ACHN (cell line): Measurements from ENCODE around the gene XIRP2.

Source experiments
- DNase-seq: peaks from one replicate; pipeline ENCODE4 v3.0.0-alpha.2; 2015
- in situ Hi-C: cut with HindIII; loops from 2 replicates; pipeline ENCODE4 v1.10.0; 2017; ENCODE audit warnings: low sequenced_read_pairs, low pct_ligation_motif_present, low pct_unique_long_range_greater_than_20kb

XIRP2 gene

DNA sequence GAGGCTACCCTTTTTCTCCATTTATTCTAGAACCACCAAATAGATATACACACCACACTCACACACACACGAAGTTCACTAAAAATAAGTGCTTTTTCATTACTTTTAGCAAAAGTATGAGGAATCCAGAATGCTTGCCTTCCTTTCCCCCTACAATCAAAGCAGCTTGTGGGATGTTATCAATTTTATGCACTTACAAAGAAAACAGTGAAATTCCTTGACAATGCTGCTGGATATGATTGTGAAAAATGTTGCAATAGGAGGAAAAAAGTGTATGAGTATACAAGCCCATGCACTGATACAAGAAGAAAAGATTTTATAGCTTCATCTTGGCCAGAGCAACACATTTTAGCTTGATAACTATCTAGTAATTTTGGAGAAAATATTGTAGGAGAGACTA is 269.2 kb downstream of the XIRP2 start:
- in situ Hi-C loops: no loop called here
- DNase-seq: no peak

DNA sequence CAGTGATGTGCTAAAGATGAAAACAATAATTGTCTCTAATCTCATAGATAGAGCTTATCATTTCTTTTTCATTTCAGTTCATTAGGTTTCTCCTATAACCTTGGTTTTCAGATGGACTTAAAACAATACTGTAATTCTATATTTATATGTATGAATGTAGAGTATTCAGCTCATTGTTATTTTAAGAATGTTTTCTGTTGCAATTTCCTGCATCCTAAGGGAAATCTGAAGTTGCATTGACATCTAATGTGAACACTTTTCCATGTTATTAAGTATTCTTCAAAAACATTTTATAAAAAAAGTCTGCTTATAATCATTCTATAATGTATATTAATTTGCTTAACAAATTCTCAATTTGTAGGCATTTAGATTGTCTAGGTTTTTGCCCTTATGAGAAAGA is 288.9 kb downstream of the XIRP2 start:
- DNase-seq: no peak
- in situ Hi-C loops: no loop called here

DNA sequence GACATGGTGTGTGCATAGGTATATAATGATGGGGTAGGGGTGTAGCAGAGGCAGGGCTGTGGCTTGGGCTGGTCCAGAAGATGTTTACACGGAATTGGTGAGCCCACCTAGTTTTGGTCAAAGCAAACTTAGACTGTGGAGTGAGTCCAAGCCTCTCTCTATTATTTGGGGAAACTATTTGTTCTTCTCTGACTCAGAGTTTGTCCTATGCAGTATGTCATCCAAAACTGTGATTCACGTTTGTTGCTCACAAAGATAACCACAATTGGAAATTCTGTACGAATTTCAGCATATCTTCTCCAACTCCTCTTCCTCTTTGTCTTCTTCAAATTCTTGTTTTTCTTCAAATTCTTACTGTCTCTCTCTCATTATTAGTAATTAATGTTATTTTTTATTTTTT is 292.9 kb downstream of the XIRP2 start:
- in situ Hi-C loops: no loop called here

DNA sequence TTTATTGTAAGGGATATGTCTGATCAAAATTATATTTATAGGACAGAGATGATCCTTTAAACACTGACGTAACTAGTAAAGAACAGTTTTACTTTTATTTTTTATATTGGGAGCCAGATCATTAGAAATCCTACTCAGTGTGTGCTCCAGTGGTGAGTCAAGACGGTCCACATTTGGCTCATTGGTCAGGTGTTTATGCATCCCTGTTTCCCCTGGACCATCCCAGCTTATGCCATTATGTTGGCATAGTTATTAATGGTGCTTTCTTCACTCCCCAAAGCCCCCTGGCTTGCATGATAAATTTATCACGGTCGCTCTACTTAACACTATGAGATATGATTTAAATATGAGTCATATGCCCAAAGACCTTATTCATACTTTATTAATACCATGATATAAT is 293.4 kb downstream of the XIRP2 start:
- DNase-seq: no peak
- in situ Hi-C loops: no loop called here

More for the DNA sequence above, 292.9 kb downstream of the XIRP2 start:
- DNase-seq: no peak

DNA sequence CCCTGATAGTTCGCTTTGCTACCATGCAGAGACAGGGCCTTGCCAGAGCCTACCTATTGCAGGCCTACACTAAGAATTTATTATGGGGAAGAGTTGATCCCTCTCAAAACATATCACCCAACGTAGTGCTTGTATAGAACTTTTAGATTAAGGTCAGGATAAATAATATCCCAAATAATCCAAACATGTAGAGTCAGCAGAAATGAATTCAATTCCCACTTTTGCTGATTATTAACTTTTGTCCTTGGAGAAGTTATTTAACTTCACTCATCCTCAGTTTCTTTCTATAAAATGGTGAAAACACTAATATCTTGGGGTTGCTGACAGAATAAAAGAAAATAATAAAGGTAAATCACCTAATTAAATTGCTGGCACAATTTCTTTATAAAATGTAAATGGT is 294.1 kb downstream of the XIRP2 start:
- in situ Hi-C loops: no loop called here
- no peak for DNase-seq

DNA sequence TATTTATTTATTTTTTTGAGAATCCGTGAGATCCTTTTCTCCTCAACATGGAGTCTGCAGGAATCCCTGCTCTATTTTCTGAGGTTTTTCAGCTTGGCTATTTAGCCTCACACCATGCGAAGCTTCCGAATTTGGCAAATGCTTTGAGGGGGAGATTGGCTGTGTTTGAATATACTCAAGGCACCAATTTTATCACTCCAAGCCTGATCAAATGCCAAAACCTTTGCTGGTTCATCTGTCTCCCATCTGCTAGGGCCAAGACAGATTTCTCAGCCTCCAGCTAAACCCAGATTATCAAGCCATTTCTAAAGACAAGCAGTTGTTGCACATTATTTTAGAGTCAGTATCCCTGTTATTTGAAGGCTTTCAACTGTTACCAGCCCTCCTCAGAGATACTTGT is 295.7 kb downstream of the XIRP2 start:
- in situ Hi-C loops: no loop called here

DNA sequence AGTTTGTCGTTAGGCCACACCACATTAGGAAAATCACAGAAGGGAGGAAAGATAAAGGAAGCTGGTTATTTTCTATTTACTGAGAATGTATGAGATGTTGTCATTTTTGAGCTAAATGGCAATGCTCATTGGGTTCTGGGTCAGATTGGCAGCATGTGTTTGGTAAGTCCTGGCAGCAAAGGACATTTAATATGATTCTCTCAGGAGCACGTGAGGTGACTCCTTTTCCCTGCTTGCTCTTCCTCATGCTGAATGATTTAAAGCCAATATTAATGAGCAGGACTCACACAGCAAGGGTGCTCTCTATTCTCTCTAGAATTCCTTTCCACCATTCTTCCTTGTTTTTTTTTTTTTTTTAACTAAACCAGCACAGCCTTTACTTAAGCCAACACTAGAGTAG is 298.2 kb downstream of the XIRP2 start:
- in situ Hi-C loops: no loop called here
- no peak for DNase-seq

More for the DNA sequence above, 295.7 kb downstream of the XIRP2 start:
- no peak for DNase-seq

DNA sequence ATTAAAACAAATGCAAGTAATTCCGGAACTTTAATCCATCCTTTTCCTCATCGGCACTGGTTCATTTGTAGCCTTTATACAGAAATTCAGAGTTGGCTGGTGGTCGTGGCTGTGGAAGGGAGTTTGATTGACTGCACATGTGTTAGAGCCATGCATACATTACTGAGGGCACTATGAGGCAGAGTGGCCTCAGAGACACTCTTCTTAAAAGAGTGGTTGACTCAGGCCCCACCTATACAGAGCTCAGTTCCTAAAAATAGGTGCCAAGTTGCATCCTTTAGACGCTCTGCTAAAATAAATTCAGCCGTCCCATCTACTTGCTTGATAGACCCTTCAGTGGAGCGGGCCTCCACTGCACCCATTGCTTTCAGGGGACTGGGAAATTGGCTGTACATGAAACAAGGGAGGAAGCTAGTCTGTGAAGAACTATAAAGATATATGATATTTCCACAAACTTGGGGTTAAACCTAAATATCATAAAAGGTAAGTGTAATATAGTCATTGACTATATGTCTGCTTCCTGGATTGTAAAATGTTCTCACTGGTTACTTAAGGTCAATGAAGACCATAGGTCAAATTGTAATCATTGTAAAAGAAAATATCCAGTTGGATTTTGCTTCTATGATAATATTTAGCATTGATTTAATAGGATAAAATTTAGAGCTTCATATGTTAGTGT is 298.9 kb downstream of the XIRP2 start:
- DNase-seq: no peak
- in situ Hi-C loops: no loop called here

DNA sequence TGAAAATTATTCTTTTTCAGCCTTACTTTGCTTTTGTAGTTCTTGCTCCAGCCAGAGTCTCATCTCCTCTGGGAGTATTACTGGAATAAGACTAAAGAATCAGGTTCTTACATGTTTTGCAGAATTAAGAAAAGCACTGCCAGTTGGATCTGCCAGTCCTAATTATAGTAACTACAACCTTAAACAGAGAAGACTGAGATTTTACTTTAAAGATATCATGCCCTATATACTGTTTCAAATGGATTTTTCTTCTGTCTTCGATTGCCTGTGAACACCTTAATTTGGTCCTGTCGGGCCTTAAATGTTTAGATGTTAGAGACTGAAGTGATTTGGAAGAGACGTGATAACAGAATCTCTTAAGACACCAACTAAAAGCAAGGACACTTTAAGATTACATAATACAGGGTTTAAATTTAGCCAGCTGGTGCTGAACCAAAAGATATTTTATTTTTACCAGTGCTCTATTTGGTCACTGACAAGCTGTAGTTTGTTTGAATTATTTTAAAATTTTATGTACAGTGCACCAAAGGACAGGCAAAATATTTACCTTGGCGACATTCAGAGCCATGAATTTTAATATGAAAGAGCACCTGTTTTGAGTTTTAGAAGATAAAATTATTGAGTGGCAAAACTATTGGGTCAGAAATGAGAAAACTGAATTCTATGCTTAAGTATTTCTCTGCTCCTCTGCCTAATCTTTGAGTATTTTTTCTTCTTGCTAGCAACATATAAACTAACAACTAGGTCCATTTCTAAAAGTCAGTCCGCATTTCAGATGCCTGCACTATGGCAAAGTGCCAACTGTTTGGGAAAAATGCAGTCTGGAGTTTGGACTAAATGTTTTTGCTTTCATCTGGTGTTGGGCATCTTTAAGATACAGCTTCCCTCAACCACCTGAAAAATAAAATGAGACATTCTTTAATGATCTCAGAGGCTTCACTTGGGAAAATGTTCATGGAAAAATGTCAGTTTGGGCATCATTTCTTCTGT is 300.0 kb downstream of the XIRP2 start:
- in situ Hi-C loops: no loop called here
- no peak for DNase-seq

DNA sequence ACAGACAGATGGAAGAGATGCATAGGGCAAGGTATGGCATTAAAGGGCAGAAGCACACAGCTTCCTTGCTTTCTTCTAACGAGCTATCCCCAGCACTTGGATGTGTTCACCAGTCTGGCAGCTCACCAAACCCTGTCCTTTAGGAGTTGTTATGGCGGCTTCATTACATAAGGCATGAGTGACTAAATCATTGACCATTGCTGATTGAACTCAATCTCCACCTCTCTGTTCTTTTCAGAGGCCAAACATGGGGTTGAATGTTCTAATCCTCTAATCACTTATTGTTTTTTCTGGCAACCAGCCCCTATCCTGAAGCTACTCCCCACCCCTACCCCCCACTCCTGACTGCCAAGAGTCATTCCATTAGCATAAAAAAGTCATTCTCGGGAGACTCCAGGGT is 301.8 kb downstream of the XIRP2 start:
- no peak for DNase-seq
- in situ Hi-C loops: no loop called here

DNA sequence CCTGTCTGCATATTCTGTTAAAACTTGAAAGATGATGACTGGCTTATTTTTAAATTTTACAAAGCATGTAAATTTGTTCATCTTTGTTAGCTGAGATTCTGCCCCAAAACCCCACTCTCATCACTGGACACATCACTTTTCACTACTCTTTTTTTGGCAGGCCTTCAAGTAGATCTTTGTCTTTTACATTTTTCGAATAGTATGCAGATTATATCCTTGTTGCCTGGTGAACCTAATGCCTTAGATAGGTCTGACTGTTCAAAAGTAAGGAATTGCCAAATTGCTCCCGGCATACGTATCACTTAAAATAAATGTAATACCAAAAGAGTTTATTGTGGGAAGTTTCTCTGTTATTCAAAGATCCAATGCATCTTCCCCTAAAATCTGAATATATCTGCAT is 303.3 kb downstream of the XIRP2 start:
- in situ Hi-C loops: no loop called here
- DNase-seq: no peak

DNA sequence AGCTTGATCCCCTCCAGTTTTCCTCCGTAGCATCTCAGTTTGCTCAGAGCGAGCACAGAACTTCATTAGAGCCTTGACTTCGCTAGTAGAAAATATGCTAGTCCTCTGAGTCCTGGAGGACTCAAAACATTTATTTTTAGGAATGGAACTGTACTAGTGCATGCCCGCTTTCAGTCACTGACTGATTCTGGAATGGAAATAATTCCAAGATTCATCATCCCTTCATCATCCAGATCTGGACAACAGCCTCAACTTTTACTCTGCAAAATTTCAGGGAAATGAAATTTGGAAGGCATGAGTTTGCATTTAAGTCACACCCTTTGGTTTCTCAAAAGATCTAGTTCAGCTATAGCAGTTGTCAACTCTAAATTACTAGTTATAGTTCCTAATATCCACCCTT is 304.6 kb downstream of the XIRP2 start:
- DNase-seq: no peak
- in situ Hi-C loops: no loop called here

DNA sequence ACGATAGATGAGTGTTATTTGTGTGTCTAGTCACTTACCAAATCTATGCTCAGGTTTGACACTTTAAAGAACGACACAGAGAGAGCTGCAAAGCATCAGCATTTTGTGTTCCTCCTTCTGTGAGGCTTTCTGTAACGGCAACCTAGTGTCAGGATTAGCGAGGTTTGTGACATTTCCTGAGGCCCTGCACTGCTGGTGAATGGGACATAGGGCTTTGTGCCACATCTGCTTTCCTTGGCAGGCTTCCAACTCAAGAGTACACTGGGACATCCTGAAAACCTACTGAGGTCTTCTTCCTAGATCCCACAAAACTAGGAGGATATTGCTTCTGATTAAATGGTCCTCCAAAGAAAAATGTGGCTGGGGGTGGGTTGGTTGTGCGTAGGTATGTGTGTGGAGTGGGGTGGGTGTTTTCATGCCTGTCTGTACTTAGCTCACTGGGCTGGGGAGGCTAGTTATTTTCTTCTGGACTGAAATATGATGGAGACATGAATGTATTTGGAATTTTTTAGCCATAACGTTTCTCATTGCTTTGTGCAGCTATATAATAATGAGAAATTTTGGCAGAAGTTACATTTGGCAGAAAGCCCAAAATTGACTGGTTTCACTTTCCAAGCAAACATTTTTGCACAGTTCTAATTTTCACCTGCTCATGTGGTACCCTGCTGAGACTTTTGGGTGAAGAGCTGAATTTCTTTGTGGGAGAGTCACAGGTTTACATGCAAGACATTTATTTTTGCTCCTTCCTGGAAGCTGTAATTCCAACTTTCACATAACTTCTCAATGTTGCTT is 308.4 kb downstream of the XIRP2 start:
- in situ Hi-C loops: no loop called here

DNA sequence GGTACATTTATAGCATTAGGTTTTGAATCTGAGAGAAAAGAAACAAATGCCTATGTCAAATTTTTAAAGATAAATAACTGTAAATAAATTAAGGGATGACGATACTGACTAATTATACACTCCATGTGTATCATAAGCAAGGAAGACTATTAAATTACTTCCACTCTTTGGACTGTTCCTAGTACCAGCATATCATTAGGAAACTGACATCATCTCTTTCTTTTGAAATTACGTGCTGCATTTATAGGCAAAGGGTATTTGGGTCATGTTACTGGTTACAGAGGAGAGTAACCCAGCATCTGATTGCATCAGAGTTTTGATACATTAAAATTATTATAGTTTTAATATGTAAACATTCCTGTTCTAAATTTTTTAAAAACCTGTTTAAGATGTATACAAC is 309.7 kb downstream of the XIRP2 start:
- in situ Hi-C loops: no loop called here

More for the DNA sequence above, 308.4 kb downstream of the XIRP2 start:
- DNase-seq: peak; percentile 24

DNA sequence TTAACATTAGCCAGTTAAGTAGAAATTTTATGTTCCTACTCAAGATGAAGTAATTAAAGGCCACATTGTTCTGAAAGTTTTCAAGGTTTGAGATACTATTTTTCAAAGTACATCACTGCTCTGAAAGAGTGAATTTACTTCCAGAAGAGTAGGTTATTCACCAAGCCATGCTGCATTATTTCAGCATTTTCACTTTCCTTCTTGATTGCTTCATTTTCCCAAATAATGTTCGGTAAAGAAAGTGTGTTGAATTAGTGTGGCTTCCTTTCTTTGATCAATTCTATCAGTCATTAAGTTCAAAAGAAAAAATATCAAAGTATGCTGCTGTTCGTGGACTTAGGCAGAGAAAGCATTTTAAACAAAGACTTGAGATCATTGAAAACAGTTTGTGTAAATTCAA is 310.3 kb downstream of the XIRP2 start:
- in situ Hi-C loops: no loop called here

More for the DNA sequence above, 309.7 kb downstream of the XIRP2 start:
- no peak for DNase-seq

DNA sequence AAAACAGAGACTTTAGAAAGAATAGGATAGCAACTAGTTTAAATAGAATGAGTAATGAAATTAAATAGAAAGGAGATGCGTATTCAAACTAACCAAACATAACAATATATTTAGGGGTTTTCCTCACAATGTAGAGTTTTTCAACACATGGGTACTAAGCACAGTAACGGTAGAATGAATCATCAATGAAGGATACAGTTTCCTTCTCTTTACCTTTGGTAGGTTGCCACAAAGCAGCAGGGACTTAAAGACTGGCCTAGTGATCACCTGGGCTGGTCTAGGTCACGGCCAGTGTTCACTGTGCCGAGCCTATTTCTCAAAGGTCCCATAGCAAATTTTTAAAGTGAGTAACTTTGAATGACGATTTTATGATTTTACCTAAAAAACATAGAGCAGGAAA is 311.7 kb downstream of the XIRP2 start:
- DNase-seq: no peak
- in situ Hi-C loops: no loop called here

More for the DNA sequence above, 310.3 kb downstream of the XIRP2 start:
- no peak for DNase-seq

DNA sequence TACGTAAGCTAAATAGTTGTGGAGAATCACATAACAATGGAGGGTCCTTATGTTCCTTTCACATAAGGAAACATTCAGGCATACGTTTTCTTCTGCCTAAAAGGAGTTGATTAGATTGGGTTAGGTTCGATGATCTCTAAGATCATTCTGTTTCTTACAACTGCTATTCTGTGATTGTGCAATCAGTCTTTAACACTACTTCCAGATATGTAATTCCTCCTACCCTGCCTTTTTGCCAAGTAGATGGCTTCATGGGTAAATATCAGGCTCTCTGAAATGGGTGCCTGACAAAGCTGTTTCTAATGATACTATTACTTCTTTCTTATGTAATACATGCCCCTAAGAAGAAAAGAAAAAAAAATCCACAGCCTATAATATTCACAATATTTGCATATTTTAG is 321.5 kb downstream of the XIRP2 start:
- no peak for DNase-seq
- in situ Hi-C loops: no loop called here

DNA sequence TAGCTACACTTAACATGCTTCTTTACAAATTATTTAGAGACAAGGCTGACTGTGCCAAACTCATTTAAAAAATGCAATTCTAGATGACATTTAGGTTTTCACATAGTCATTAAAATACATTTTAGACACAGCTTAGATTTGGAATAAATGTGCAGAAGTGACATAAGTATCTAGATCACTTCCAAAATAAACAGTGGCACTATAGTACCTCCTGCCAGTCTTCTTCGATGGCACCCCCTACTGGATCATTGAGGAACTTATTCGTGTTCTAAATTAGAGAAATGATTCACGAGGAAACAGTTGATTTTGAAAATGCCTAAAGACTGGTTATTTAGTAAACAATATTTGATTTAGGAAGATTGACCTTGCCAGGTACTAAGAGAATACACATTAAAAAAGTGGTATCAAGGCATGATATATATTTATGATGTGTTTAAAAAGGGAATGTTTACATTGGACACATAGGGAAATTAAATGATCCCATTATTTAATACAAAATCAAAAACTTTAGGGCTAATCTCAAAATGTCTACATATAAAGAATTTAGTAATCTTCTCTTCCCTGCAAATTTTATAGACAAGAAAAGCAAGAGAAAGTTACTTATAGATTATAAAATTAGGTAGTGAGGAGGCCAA is 323.9 kb downstream of the XIRP2 start:
- in situ Hi-C loops: no loop called here
- peak; percentile 65 for DNase-seq

DNA sequence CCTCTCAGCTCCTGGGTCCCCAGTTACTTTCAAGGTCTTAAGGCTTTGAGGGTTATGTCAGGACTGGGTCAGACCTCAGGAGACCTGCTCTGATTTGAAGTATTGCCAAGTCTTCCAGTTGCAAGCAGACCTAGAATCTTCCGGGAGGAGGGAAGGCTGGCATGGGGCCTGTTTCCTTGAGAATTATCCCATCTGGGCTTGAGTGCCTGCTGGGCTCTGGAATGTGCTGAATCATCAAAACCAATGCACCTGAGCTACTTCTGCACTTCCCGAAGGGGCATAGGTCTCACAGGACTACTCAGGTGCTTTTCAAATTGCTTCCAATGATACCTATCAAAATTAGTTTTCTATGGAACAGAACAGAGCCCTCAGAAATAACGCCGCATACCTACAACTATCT is 327.3 kb downstream of the XIRP2 start:
- in situ Hi-C loops: no loop called here
- no peak for DNase-seq
